ENCODE data around the gene PLXNA1.

The PLXNA1 gene

GRCh38 chr3:127001486-127002194 is 18.7 kb downstream of the PLXNA1 start:
- no peak for FAIRE-seq

GRCh38 chr3:127002195-127003174 is 19.6 kb downstream of the PLXNA1 start:
- DNase-seq (ENCODE audit: low spot score) (peak; percentile 79), FAIRE-seq (peak; percentile 35)

More at GRCh38 chr3:127001486-127002194, 18.7 kb downstream of the PLXNA1 start:
- DNase-seq (ENCODE audit: low spot score): no peak

- no peak for DNase-seq (ENCODE audit: low spot score)
- no peak for FAIRE-seq
Measured at GRCh38 chr3:127003175-127003555, 20.2 kb downstream of the PLXNA1 start.

DNA sequence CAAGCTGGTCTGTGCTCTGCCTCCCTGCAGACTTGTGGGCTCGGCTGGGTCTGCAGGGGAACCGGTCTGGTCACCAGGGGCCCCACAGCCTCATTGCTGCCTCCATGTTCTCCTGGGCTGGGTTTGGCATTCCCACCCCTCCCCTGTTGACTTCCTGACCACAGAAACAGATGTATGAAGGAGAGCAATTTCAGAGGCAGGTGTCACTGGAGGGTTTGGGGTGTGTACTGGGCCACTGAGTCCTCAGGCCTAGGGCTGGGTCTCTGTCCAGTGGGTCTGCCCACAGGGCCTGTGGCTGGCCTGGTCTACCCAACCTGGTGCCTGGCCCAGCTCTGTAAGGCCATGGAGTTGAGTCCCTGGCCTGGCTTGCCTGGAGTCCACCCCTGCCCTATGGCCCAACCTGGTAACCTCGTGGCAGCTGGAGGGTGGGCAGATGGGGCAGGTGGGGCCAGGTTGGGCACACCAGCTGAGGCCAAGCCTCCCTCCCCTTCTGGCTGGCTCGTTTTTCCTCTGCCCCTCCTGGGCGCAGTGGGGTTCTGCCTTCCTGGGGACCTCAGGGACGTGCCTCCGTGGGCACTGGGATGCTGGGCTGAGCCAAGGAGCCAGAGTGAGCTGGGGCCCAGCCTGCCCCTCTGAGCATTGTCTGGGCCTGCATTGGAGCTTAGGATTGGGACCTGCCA is 20.8 kb downstream of the PLXNA1 start:
- FAIRE-seq (no peak), DNase-seq (ENCODE audit: low spot score) (no peak)

GRCh38 chr3:127004641-127005397 is 21.9 kb downstream of the PLXNA1 start:
- no peak for FAIRE-seq
- DNase-seq (ENCODE audit: low spot score): no peak

- DNase-seq (ENCODE audit: low spot score) (no peak), FAIRE-seq (no peak)
Measured at GRCh38 chr3:127005864-127006500, 23.1 kb downstream of the PLXNA1 start.

- FAIRE-seq: no peak
- DNase-seq (ENCODE audit: low spot score): no peak
Measured at GRCh38 chr3:127006781-127007436, 24.0 kb downstream of the PLXNA1 start.

- DNase-seq (ENCODE audit: low spot score) (no peak), FAIRE-seq (no peak)
Measured at GRCh38 chr3:127008236-127008635, 25.3 kb downstream of the PLXNA1 start.

- DNase-seq (ENCODE audit: low spot score): no peak
- no peak for FAIRE-seq
Measured at GRCh38 chr3:127009531-127009930, 26.6 kb downstream of the PLXNA1 start.

GRCh38 chr3:127011270-127011992 is 28.5 kb downstream of the PLXNA1 start:
- DNase-seq (ENCODE audit: low spot score) (no peak), FAIRE-seq (no peak)

- no peak for DNase-seq (ENCODE audit: low spot score)
- FAIRE-seq: no peak
Measured at GRCh38 chr3:127012091-127012490, 29.2 kb downstream of the PLXNA1 start.

GRCh38 chr3:127013181-127013580 is 30.3 kb downstream of the PLXNA1 start:
- DNase-seq (ENCODE audit: low spot score): no peak
- FAIRE-seq: no peak

DNA sequence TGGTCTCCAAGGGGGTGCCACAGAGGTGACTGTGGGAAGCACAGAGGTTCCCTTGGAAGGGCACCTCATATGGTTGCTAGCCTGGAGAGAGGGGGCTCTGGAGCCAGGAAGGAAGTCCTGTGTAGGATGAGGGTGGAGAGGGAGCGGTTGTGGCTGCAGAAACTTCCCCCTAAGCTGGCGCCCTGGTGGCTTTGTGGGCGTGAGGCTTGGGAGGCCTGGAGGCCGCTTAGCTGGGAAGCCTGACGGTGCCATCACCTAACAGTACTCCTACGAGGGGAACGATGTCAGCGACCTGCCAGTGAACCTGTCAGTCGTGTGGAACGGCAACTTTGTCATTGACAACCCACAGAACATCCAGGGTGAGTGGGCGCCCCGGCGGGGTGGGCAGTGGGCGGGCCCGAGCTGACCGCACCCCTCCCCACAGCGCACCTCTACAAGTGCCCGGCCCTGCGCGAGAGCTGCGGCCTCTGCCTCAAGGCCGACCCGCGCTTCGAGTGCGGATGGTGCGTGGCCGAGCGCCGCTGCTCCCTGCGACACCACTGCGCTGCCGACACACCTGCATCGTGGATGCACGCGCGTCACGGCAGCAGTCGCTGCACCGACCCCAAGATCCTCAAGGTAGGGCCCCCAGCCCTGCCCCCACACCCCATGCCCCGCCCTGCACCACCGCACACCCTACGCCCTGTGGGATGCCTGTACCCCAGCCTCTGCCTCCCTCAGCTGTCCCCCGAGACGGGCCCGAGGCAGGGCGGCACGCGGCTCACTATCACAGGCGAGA is 31.0 kb downstream of the PLXNA1 start:
- FAIRE-seq: no peak

DNA sequence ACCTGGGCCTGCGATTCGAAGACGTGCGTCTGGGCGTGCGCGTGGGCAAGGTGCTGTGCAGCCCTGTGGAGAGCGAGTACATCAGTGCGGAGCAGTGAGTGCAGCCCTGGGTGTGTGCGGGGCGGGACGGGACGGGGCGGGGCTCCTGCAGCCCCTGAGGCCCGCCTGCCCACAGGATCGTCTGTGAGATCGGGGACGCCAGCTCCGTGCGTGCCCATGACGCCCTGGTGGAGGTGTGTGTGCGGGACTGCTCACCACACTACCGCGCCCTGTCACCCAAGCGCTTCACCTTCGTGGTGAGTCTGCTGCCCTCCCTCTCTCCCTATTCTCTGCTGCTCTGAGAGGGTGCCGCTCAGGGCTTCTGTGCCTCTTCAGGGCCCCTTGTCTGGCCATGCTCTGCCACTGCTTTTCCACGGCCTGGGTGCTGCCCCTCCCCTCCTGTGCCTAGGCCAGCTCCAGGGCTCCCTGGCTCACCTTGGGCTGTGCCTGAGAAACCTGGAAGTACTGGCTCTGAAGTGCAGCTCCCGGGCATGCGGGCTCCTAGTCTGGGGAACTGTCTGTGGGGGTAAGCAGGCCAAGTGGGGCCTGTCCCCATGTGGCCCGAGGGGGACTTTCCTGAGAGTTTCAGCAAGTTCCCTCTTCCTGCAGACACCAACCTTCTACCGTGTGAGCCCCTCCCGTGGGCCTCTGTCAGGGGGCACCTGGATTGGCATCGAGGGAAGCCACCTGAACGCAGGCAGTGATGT is 31.8 kb downstream of the PLXNA1 start:
- DNase-seq (ENCODE audit: low spot score): no peak
- FAIRE-seq: no peak

More for the DNA sequence above, 31.0 kb downstream of the PLXNA1 start:
- DNase-seq (ENCODE audit: low spot score): no peak

GRCh38 chr3:127015282-127016042 is 32.5 kb downstream of the PLXNA1 start:
- FAIRE-seq: no peak
- no peak for DNase-seq (ENCODE audit: low spot score)

GRCh38 chr3:127016043-127016343 is 33.1 kb downstream of the PLXNA1 start:
- no peak for DNase-seq (ENCODE audit: low spot score)
- no peak for FAIRE-seq

GRCh38 chr3:127016461-127016860 is 33.5 kb downstream of the PLXNA1 start:
- FAIRE-seq (no peak), DNase-seq (ENCODE audit: low spot score) (no peak)
